Left hindlimb (tissue), 1 donor: ENCODE results near the gene PLA2G4D.

Experiments
- DNase-seq: peaks from one replicate; pipeline ENCODE4 v3.0.0-alpha.2; 2018

The PLA2G4D gene

DNA sequence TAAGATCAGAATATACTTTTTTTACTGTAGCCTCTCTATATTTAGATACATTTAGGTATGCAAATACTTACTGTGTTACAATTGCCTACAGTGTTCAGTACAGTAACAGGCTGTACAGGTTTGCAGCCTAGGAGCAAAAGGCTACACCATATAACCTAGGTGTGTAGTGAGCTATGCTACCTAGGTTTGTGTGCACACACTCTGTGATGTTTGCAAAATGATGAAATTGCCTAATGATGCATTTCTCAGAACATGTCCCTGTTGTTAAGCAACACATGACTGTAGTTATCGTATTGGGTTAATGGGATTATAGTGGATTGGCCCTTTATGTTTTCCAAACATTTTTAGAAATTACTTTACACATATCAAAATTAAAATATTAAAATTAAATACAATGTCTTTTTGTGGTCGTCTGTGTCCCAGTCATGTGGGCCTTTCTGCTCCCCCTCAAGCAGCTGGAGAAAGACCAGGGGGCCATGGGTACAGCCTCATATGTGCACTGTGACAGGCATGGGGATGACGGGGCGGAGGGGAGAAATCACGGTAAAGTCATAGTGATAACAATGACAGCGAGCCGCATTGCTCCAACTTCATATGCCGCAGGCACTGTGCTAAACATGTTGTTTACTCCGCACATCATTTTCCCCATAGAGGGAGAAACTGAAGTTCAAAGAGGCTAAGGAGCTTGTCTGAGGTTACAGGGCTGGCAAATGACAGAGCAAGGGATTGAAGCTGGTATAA is 46.1 kb downstream of the PLA2G4D start:
- DNase-seq: no peak

DNA sequence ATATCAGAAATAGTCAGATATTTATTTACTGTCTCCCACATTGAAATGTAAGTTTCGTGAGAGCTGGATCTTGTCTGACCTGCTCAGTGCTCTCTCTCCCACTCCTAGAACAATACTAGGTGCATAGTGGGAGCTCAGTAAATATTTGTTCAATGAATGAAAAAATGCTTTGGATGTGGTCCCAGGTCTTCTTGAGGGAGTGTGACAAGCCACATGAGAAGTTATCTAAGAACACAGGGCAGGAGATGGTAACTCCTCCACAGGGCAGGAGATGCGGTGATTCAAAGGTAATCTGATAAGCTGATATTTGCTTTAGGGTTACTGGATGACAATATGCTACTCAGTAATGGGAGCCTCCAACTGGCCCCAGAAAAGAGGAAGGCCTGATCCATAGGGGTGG is 47.8 kb downstream of the PLA2G4D start:
- no peak for DNase-seq

DNA sequence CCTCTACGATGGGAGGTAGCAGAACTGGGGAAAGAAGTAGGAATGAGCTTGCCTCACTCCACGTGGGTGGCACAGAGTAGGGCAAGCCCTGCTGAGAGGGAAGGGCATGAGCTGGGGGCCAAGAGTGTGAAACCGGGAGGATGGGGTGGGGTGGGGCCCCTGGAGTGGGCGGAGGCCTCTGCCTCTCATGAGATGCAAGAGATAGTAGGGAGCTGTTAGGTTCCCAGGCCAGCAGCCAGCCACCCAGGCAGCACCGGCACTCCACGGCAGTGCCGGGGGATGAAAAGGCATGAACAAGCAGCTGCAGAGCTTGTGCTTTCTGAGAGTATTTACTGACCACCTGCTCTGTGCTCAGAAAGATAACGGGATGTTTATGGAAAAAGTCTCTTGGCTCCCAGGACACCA is 49.1 kb downstream of the PLA2G4D start:
- no peak for DNase-seq

DNA sequence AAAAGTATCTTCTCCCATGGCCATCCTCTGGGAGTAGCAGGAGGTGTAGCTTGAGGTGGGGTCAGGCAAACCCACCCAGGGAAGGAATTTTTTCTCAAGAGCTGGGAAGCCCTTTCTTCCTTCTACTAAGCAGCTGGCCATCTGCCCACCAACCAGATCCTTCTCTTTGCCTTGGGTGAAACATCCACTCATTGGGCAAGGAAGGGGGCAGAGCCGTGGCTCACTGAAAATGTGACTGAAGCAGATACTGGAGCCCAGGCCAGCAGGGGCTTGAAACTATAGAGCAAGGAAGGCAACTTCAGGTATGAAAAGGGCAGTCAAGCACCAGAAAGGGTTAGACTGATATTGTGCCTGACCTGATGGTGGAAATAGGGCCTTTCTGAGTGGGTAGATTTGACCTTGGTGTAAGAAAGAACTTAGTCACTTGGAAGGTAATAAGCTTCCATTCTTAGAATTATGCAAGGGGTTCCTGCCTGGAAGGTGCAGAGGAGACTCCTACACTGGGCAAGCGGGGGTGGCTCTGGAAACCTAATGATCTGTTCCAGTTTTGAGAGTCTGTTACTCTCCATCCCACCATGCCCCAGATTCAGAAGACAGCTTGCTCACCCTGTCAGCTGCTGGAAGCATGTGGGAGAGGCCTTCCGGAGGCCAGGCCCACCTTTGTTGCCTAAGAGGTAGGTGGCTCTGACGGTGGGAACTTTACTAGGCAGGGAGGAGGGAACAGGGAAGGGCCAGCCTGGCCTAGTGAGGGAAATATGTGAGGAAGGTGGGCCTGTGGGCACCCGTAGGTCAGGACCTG is 51.6 kb downstream of the PLA2G4D start:
- no peak for DNase-seq

DNA sequence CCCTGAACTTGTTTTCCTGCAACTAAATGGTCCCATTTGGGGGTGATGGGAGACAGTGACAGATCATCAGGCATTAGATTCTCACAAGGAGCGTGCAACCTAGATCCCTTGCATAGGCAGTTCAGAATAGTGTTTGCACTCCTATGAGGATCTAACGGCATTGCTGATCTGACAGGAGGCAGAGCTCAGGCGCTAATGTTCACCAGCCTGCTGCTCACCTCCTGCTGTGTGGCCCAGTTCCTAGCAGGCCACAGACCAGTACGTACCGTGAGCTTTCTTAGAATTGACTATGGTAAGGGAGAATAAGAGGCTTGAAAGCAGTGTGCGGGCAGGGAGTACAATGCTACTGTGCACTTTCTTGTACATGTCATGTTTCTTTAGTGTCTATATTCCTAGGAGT is 56.0 kb downstream of the PLA2G4D start:
- no peak for DNase-seq

DNA sequence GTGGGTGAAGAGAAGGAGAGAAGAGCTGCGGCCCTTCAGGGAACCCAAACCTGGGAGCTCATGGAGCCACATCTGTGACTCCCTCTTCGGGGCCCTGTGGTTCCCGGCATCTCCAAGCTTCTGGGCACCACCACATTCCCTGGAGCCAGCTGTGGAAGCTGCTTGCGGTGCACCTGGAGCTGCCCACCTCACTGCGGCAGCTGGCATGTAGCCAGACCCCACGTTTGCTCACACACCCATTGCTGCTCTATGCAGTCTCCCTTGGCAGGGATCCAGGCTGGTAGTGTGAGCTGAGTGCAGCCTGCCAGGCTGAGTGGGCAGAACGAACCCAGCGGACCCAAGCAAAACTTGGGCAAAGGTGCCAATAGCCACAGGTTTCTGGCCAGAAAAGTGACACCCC is 56.7 kb downstream of the PLA2G4D start:
- DNase-seq: no peak

DNA sequence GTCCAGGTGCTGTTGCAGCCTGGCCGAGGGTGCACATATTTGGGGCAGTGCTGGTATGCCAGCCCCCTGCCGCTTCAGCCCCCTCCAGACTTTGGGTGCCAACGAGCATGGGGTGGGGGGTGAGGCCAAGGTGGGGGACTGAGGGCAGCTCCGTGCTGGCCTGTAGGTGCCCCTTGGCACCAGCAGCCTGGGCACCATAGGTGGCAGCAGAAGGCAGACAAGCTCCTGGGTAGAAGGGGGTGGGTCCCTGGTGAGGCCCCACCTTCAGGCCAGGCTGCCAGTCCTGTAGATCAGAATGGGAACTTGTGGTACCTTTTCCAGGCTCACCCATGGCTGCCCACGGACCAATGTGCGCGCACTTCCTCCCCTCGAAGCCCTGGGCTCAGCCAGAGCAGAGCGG is 57.4 kb downstream of the PLA2G4D start:
- no peak for DNase-seq

DNA sequence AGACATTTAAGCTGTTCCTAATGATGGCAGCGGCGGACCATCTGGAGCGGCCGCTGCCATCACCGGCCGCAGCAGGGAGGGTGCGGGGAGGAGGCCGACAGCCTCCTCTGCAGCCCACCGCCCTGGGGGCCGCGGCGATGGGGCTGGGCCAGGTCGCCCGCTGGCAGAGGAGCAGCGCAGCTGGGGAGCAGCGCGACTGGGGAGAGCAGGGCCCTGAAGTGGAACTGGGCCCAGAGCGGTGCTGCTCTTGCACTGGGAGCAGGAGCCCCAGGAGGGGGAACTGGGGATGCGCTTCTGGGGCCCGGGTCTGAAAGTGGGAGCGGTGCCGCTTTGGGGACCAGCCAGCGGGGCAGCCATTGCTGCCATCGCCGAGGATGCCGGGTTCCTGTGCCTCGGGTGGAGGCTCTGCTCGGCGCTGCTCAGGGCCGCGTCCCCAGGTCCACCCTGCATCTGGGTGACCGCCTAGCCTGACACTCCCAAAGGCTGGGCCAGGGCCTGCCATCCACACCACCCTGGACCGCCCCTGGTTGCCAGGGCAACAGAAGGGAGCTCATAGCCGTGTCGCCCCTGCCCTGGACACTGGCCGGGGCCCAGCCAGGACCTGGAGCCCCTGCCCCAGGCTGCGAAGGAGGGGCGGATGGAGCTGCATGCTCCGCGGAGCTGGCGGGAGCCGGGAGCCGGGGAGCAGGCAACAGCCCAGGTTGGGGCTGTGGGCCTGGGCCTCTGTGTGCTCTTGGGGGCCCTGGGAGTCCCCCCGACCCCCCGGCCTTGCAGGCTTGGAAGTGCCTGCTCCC is 58.1 kb downstream of the PLA2G4D start:
- no peak for DNase-seq

DNA sequence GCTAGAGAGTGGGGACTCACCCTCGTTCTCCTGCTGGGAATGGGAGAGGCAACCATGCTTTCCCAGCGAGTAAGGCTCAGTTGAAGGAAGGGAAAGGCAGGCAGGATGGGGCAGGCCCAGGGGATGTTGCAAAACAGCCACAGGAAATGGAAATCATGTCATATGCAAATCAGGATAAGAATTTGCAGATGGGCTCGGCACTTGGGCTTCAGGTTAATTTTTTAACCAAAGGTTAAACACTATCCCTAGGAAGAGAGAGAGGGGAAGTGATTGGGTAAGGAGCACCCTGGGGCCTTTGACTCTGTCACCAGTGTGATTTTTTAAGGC is 59.0 kb downstream of the PLA2G4D start:
- DNase-seq: no peak

DNA sequence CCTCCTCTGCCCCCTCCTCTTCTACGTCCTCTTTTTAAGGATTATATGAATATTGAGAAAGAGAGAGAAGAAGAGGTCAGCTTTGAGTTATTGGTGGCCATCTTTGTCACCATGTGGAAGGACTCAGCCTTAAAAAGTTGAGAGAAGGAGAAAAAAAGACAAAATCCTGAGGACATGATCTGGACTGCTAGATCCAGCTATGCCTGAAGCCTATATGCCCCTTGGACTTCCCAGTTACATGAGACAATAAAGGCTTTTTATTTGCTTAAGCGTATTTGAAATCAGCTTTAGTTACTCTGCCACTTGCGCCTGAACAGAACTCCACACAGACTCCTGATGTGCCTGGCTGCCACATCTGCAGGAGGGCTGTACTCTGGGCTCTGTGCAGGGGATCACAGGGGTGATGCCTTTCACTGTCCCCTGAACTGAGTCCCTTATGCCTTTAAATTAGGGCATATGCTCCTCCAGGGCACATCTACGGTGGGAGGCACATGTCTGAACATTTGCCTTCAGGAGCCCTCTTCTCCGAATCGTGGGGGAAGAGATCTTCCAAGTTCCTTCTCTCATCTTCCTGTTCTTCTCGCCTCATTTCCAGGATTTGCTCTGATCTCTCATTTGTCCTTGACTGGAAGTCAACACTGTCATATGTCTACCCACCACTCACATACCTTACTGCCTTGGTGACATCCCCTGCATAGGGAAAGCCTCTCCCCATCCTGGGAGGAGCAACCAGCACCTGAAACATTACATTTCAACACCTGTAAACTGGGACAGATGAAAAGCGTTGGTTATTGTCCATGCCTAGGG is 59.5 kb downstream of the PLA2G4D start:
- DNase-seq: no peak

DNA sequence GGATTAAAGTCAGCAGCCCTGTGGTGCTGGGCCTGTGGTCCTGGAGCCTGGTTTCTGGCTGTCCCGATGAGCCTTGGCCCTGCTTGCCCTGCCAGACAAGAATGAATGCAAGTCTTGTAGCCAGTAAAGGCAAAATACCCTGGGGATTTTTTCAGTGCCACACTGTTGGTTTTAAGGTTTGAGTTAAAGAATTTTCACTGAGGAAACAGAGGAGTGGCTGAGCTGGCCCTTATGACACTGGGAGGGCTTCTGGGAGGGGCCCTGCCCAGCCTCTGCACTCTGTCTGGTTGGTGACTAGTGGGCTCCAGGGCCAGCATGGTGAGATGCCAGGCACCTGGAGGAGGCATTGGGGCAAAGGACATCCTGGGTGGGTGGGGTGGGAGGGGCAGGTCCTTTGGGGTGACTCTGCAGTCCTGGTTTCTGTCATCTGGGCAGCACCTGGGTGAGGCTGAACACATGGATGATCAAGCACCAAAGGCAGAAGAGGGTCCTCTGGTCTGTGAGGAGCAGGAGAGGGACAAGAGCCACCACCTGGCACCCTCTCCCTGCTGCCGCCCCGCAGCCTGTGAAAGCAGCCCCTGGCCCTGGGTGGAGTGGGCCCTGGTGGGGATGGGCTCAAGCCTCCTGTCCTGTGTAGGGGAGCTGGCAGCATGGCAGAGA is 61.0 kb downstream of the PLA2G4D start:
- DNase-seq: no peak

DNA sequence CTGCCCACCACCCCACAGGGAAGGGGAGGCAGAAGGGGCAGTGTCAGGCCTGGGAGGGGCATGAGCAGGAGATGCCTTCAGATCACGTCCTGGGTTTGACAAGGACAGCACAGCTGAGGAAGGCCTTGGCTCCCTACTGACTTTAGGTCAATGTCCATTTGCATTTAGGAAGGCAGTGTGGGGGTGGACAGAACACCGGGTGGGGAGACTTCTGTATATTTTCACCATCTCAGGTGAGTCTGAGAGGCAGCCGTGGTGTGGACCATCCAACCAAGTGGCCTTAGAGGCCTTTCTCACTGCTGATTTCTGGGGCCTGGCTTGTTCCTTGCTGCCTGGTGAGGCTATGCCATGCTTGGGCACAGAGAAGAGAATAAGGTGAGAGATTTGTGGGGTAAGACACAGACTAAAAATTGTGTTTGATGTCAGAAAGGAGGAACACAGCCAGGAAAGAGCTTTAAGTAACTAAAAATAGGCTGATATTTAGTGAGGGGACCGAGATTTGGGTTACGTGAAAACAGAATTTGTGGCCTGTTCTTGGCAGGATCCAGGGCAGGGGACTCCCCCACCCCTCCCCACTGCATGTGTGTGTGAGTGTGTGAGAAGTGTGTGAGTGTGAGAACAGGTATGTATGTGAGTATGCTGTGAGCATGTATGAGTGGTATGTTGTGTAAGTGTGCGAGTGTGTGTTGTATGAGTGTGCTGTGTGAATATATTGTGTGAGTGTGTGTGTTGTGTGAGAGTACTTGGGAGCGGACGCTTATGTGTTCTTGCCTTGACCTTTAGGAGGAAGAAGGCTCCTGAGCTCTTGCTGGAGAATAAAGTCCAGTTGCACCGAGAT is 61.8 kb downstream of the PLA2G4D start:
- no peak for DNase-seq

DNA sequence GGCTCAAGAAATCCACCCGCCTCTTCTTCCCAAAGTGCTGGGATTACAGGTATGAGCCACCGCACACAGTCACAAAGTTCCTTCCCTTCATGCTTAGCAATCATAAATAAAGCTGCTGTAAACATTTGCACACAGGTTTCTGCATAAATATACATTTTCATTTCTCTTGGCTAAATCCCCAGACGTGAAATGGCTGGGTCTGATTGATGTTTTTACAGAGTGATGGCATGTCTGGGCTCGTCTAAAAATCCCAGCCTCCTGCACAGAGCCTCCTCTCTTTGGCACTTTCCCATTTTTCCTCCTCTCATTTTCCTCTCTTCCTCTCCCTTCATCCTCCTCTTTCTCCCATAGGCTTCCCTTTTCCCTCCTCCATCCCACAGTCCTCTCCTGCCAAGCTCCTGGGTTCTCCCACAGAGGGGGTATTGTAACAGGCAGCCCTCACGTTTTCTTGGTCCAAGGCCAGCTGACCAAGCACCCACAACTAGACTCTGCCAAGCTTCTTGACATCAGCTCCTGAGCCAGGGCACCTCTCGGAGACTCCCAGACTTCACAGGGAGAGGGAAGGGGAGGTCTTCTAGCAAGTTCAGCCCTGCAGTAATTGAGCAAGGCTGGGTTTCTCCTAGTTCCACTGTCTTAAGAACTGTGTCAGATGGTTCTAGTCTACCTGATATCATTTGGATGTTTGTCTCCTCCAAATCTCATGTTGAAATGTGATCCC is 63.0 kb downstream of the PLA2G4D start:
- no peak for DNase-seq

DNA sequence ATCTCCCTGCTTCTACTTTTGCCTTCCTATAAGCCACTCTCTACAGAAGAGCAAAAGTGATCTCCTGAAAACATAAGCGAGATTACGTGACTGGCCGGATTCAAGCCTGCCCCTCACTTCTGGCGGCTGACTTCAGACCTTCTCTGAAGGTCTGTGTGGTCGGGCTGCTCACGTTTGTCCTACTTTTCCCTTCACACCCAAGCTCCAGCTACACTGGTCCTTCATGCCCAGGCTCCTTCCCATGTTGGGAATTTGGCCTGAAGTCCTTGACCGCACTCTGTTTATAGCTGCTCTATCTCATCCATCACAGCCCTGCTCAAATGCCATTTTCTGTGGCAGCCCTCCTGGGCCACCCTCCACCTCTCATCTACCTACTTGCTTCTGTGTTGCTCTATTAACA is 66.8 kb downstream of the PLA2G4D start:
- no peak for DNase-seq

DNA sequence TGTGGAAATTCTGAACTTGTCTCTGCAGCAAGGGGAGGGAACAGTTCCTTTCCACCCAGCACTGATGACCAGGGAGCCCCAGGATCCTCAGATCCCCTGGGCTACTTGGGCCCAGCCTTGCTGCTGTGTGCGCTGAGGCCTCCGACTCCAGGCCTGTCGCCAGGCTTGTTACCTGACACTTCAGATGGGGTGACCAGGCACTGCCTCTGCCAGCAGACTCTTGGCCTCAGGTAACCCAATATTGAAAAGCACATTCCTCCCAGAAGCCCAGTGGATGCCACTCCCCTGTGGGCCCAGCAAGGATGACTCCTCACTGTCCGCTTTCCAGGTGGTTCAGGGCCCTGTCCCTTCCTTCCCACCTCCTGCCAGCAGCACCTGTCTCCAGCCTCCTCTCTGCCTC is 70.1 kb downstream of the PLA2G4D start:
- DNase-seq: no peak

DNA sequence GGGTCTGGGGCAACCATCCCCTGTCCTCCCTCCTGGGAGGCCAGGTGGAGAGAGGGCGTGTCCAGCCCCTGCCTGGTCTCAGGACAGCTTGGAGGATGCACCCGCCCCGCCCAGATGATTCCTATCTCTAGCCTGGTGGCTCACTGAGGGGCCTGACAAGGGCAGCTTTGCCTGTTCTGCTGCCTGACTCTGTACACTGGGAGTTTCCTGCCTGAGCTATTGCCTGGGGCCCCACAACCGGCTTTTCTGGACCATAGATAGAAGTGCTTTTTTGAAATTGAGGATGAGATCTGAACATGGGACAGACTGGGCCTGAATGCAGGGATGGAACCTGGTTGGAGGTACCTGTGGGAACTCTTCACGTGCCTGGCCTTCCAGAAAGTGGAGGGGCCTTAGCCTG is 72.8 kb downstream of the PLA2G4D start:
- DNase-seq: no peak

DNA sequence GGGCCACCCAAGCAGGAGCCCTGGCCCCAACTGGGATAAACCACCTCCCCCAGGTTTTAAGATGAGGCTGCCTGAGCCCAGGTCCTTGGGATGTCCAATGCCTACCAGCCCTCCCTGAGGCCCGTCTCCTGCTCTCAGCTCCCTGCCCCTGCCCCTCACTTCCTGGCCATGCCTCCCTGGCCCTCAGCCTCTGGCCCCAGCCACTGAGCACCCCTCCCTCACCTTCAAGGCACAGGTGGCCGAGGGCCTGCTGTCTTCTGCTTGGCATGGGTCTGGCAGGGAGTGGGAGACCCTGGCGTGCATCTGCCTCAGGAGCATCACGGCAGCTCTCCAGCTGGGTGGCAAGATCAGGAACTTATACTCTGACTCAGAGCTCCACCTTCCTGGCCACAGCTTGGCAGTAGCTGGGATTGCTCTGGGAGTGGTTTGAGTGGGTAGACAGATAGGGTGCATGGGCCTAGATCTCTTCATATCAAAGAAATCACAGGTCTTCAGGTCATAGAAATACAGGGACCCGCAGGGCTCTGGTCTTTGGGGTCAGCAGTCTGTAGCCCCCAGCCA is 73.6 kb downstream of the PLA2G4D start, which contains the start of gene PLA2G4E:
Gene PLA2G4E, minus strand, starts transcription at position 330 of the 561 bp plus-strand sequence. Its CDS starts 12 bp downstream, at position 318.
- no peak for DNase-seq

DNA sequence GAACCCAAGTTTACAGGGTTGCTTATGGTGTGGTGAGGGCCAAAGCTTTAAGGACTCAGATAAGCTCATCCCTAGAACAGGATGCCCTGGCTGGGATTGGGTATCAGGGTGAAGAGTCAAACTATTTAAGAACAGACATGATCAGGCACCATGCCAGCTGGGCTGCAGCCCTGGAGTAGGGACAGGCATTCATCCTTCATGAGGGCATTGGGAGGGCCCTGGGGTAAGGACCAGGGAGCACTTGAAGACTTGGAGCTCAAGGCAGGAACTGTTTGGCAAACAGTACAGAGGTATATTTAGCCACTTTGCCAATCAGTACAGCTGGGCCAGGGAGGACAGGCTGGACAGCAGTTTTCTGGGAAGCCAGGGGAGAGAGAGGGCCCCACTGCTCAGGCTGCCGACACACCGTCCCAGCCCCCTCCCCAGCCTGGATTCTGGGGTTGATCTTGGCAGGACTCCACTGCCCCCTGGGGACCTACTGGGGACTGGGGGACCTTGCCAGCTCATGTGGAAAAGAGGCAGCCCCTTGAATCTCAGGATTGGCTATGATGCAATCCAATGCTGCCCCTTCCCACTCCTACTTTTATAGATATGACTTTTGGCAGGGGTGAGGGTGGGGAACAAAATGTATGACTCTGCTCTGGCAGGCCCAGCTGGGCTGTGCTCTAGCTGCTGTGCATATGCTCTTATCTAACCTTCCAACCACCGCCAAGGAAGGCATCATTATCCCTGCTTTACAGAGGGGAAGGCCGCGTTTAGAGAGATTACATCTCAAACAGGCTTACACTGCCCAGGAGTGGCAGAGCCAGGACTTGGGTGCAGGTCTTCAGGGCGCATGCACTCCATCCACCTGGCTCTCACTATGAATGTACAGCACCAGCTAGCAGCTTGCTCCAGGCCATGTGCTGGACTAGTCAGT is 75.8 kb downstream of the PLA2G4D start:
- no peak for DNase-seq
